ENCODE results near the gene TTBK1.
A peak's percentile ranks its signal among the peaks of the same experiment; 100 is the strongest.

The TTBK1 gene

GRCh38 chr6:43271103-43271815, 28.0 kb downstream of the TTBK1 start:
- TF ChIP-seq CTCF (conservative IDR thresholded peaks at IDR 0.05; ENCODE audit: low read depth, low read length) = no peak
- no peak for DNase-seq (ENCODE audit: low read depth)
- no peak overlapping the region for H3K4me3 ChIP-seq (ENCODE audit: low read length)

- no peak for TF ChIP-seq CTCF (conservative IDR thresholded peaks at IDR 0.05; ENCODE audit: low read depth, low read length)
- no peak for DNase-seq (ENCODE audit: low read depth)
- no peak overlapping the region for H3K4me3 ChIP-seq (ENCODE audit: low read length)
These were observed 28.7 kb downstream of the TTBK1 start for GRCh38 chr6:43271944-43272343.

GRCh38 chr6:43273707-43274106, 30.4 kb downstream of the TTBK1 start:
- DNase-seq (ENCODE audit: low read depth) = no peak

GRCh38 chr6:43274127-43274915, 31.0 kb downstream of the TTBK1 start:
- no peak for TF ChIP-seq CTCF (conservative IDR thresholded peaks at IDR 0.05; ENCODE audit: low read depth, low read length)
- DNase-seq (ENCODE audit: low read depth) = no peak
- no peak overlapping the region for H3K4me3 ChIP-seq (ENCODE audit: low read length)

More at GRCh38 chr6:43273707-43274106, 30.4 kb downstream of the TTBK1 start:
- no peak overlapping the region for H3K4me3 ChIP-seq (ENCODE audit: low read length)
- no peak for TF ChIP-seq CTCF (conservative IDR thresholded peaks at IDR 0.05; ENCODE audit: low read depth, low read length)

- peak overlapping the region; percentile 30 for H3K4me3 ChIP-seq (ENCODE audit: low read length)
- no peak for TF ChIP-seq CTCF (conservative IDR thresholded peaks at IDR 0.05; ENCODE audit: low read depth, low read length)
- no peak for DNase-seq (ENCODE audit: low read depth)
These were observed 31.8 kb downstream of the TTBK1 start for GRCh38 chr6:43274916-43275597.

GRCh38 chr6:43275801-43276576, 32.7 kb downstream of the TTBK1 start:
- no peak for TF ChIP-seq CTCF (conservative IDR thresholded peaks at IDR 0.05; ENCODE audit: low read depth, low read length)
- peak overlapping the region; percentile 30 for H3K4me3 ChIP-seq (ENCODE audit: low read length)
- DNase-seq (ENCODE audit: low read depth) = no peak

All from retinal pigment epithelial cell (primary cell).